Measurements from ENCODE around the gene AQP10.
"Not testable (repeated sequence)": the region's sequence is repeated elsewhere in the genome, so short reads cannot be mapped to it uniquely, and the experiment has no call there.

Gene AQP10

GRCh38 chr1:154342836-154343472 is 22.1 kb downstream of the AQP10 start:
- no peak for DNase-seq (ENCODE audit: low spot score)
- FAIRE-seq: no peak

- no peak for DNase-seq (ENCODE audit: low spot score)
- FAIRE-seq: no peak
Measured at GRCh38 chr1:154344977-154345837, 24.3 kb downstream of the AQP10 start.

- no peak for DNase-seq (ENCODE audit: low spot score)
- no peak for FAIRE-seq
Measured at GRCh38 chr1:154346276-154346917, 25.5 kb downstream of the AQP10 start.

GRCh38 chr1:154347961-154348360 is 27.1 kb downstream of the AQP10 start:
- FAIRE-seq: no peak
- no peak for DNase-seq (ENCODE audit: low spot score)

GRCh38 chr1:154348429-154349076 is 27.7 kb downstream of the AQP10 start:
- FAIRE-seq: no peak
- no peak for DNase-seq (ENCODE audit: low spot score)

- DNase-seq (ENCODE audit: low spot score): no peak
- FAIRE-seq: no peak
Measured at GRCh38 chr1:154349121-154349520, 28.2 kb downstream of the AQP10 start.

GRCh38 chr1:154350383-154350782 is 29.5 kb downstream of the AQP10 start:
- FAIRE-seq (no peak), DNase-seq (ENCODE audit: low spot score) (no peak)

GRCh38 chr1:154351363-154352068 is 30.6 kb downstream of the AQP10 start:
- no peak for DNase-seq (ENCODE audit: low spot score)
- no peak for FAIRE-seq

GRCh38 chr1:154352245-154352580 is 31.3 kb downstream of the AQP10 start:
- no peak for DNase-seq (ENCODE audit: low spot score)
- FAIRE-seq: no peak

- DNase-seq (ENCODE audit: low spot score) (no peak), FAIRE-seq (no peak)
Measured at GRCh38 chr1:154352581-154353459, 31.9 kb downstream of the AQP10 start.

GRCh38 chr1:154353460-154353904 is 32.6 kb downstream of the AQP10 start:
- DNase-seq (ENCODE audit: low spot score) (no peak), FAIRE-seq (no peak)

GRCh38 chr1:154353966-154354365 is 33.1 kb downstream of the AQP10 start:
- DNase-seq (ENCODE audit: low spot score): no peak
- FAIRE-seq: no peak

- DNase-seq (ENCODE audit: low spot score): no peak
- no peak for FAIRE-seq
Measured at GRCh38 chr1:154358519-154358918, 37.6 kb downstream of the AQP10 start.

- no peak for DNase-seq (ENCODE audit: low spot score)
- FAIRE-seq: no peak
Measured at GRCh38 chr1:154360288-154360687, 39.4 kb downstream of the AQP10 start.

GRCh38 chr1:154360881-154361280 is 40.0 kb downstream of the AQP10 start:
- FAIRE-seq; DNase-seq (ENCODE audit: low spot score): not testable (repeated sequence)

GRCh38 chr1:154361357-154361756 is 40.5 kb downstream of the AQP10 start:
- FAIRE-seq: no peak
- DNase-seq (ENCODE audit: low spot score): no peak

GRCh38 chr1:154371436-154371835 is 50.5 kb downstream of the AQP10 start:
- FAIRE-seq: no peak
- no peak for DNase-seq (ENCODE audit: low spot score)

GRCh38 chr1:154373777-154374357 is 53.0 kb downstream of the AQP10 start:
- FAIRE-seq: not testable (repeated sequence)

More at GRCh38 chr1:154373777-154374357, 53.0 kb downstream of the AQP10 start:
- DNase-seq (ENCODE audit: low spot score): not testable (repeated sequence)

All from urothelium cell line (cell line).